ENCODE measurements around the gene CCL8.

CCL8 gene

GRCh38 chr17:34319039-34319483, at the start of gene CCL8:
TSS of gene CCL8 (plus strand) at chr17:34319435. CDS start at chr17:34319502, 67 bp downstream.
- FAIRE-seq = no peak

GRCh38 chr17:34269969-34270368, 49.3 kb upstream of the CCL8 start, which contains the start of gene CCL7:
TSS of gene CCL7 (plus strand) at chr17:34270221. CDS start at chr17:34270291, 70 bp downstream.
- FAIRE-seq = no peak

More at GRCh38 chr17:34319039-34319483, at the start of gene CCL8:
- no peak for DNase-seq (ENCODE audit: low spot score)

GRCh38 chr17:34275881-34276280, 43.4 kb upstream of the CCL8 start:
- DNase-seq (ENCODE audit: low spot score) (peak; percentile 28), FAIRE-seq (no peak)

More at GRCh38 chr17:34269969-34270368, 49.3 kb upstream of the CCL8 start, which contains the start of gene CCL7:
- DNase-seq (ENCODE audit: low spot score) = no peak

- FAIRE-seq = no peak
These were observed 42.4 kb upstream of the CCL8 start for GRCh38 chr17:34276826-34277225.

GRCh38 chr17:34283571-34283970, 35.7 kb upstream of the CCL8 start:
- FAIRE-seq = no peak
- DNase-seq (ENCODE audit: low spot score) = no peak

More at GRCh38 chr17:34276826-34277225, 42.4 kb upstream of the CCL8 start:
- no peak for DNase-seq (ENCODE audit: low spot score)

GRCh38 chr17:34285286-34285792, 33.9 kb upstream of the CCL8 start, which contains the start of gene CCL11:
TSS of gene CCL11 (plus strand) at chr17:34285742. CDS start at chr17:34285809, 67 bp downstream.
- FAIRE-seq = no peak

GRCh38 chr17:34287875-34288274, 31.4 kb upstream of the CCL8 start:
- DNase-seq (ENCODE audit: low spot score) = no peak
- FAIRE-seq = no peak

More at GRCh38 chr17:34285286-34285792, 33.9 kb upstream of the CCL8 start, which contains the start of gene CCL11:
- DNase-seq (ENCODE audit: low spot score) = no peak

GRCh38 chr17:34290586-34290985, 28.6 kb upstream of the CCL8 start:
- DNase-seq (ENCODE audit: low spot score) (no peak), FAIRE-seq (no peak)

GRCh38 chr17:34291721-34292348, 27.4 kb upstream of the CCL8 start:
- FAIRE-seq (no peak), DNase-seq (ENCODE audit: low spot score) (peak; percentile 27)

GRCh38 chr17:34299027-34299426, 20.2 kb upstream of the CCL8 start:
- FAIRE-seq (no peak), DNase-seq (ENCODE audit: low spot score) (no peak)

- FAIRE-seq = no peak
These were observed 19.2 kb upstream of the CCL8 start for GRCh38 chr17:34299956-34300577.

GRCh38 chr17:34300652-34301370, 18.4 kb upstream of the CCL8 start:
- peak; percentile 35 for DNase-seq (ENCODE audit: low spot score)
- no peak for FAIRE-seq

More at GRCh38 chr17:34299956-34300577, 19.2 kb upstream of the CCL8 start:
- no peak for DNase-seq (ENCODE audit: low spot score)

GRCh38 chr17:34301986-34302385, 17.2 kb upstream of the CCL8 start:
- FAIRE-seq = no peak
- DNase-seq (ENCODE audit: low spot score) = no peak

GRCh38 chr17:34302636-34303035, 16.6 kb upstream of the CCL8 start:
- FAIRE-seq (no peak), DNase-seq (ENCODE audit: low spot score) (no peak)

GRCh38 chr17:34303606-34304005, 15.6 kb upstream of the CCL8 start:
- FAIRE-seq = no peak

GRCh38 chr17:34305061-34305460, 14.2 kb upstream of the CCL8 start:
- DNase-seq (ENCODE audit: low spot score) (no peak), FAIRE-seq (no peak)

More at GRCh38 chr17:34303606-34304005, 15.6 kb upstream of the CCL8 start:
- no peak for DNase-seq (ENCODE audit: low spot score)

GRCh38 chr17:34305606-34306005, 13.6 kb upstream of the CCL8 start:
- FAIRE-seq (no peak), DNase-seq (ENCODE audit: low spot score) (no peak)

- no peak for FAIRE-seq
- DNase-seq (ENCODE audit: low spot score) = no peak
These were observed 12.8 kb upstream of the CCL8 start for GRCh38 chr17:34306466-34306865.

- DNase-seq (ENCODE audit: low spot score) = no peak
- FAIRE-seq = no peak
These were observed 12.1 kb upstream of the CCL8 start for GRCh38 chr17:34307110-34307509.

- no peak for DNase-seq (ENCODE audit: low spot score)
- FAIRE-seq = no peak
These were observed 10.9 kb upstream of the CCL8 start for GRCh38 chr17:34308371-34308770.

- FAIRE-seq (no peak), DNase-seq (ENCODE audit: low spot score) (no peak)
These were observed 7.9 kb upstream of the CCL8 start for GRCh38 chr17:34311291-34311690.

GRCh38 chr17:34312080-34312479, 7.2 kb upstream of the CCL8 start:
- DNase-seq (ENCODE audit: low spot score) = no peak
- FAIRE-seq = no peak

Measured in urothelium cell line (cell line).